Measurements from ENCODE around the gene LRCOL1.

Gene LRCOL1

GRCh38 chr12:132617822-132618682 lies 7.7 kb upstream of the LRCOL1 start:
- Mint-ChIP-seq H3K4me1 (ENCODE audit: low read depth) (peaks cover 10% of the 10 kb centered on the region), H3K27me3 (peaks cover 40% of the 10 kb centered on the region), H3K4me3 (no peak overlapping the region), H3K9me3 (peaks cover 2% of the 10 kb centered on the region), H3K27ac (peak overlapping the region; percentile 56), H3K36me3 (ENCODE audit: low read depth) (no peaks in the 10 kb centered on the region)
- no peak for DNase-seq

GRCh38 chr12:132617135-132617701 lies 6.8 kb upstream of the LRCOL1 start:
- DNase-seq, result no peak
- Mint-ChIP-seq H3K27me3 (peaks cover 41% of the 10 kb centered on the region), H3K36me3 (ENCODE audit: low read depth) (no peaks in the 10 kb centered on the region), H3K4me1 (ENCODE audit: low read depth) (peaks cover 10% of the 10 kb centered on the region), H3K4me3 (no peak overlapping the region), H3K9me3 (peaks cover 2% of the 10 kb centered on the region), H3K27ac (no peak overlapping the region)

- Mint-ChIP-seq H3K9me3 (peaks cover 6% of the 10 kb centered on the region), H3K4me3 (no peak overlapping the region), H3K4me1 (ENCODE audit: low read depth) (peaks cover 12% of the 10 kb centered on the region), H3K27ac (peak overlapping the region; percentile 4), H3K36me3 (ENCODE audit: low read depth) (no peaks in the 10 kb centered on the region), H3K27me3 (peaks cover 54% of the 10 kb centered on the region)
- no peak for DNase-seq
Observed at GRCh38 chr12:132615579-132616038, 5.2 kb upstream of the LRCOL1 start.

- H3K27ac Mint-ChIP-seq, result no peak overlapping the region
- DNase-seq, result peak; percentile 86
- H3K9me3 Mint-ChIP-seq, result peaks cover 6% of the 10 kb centered on the region
- H3K4me1 Mint-ChIP-seq (ENCODE audit: low read depth), result peaks cover 18% of the 10 kb centered on the region
- H3K4me3 Mint-ChIP-seq, result no peak overlapping the region
- H3K27me3 Mint-ChIP-seq, result peaks cover 56% of the 10 kb centered on the region
- no peaks in the 10 kb centered on the region for H3K36me3 Mint-ChIP-seq (ENCODE audit: low read depth)
Observed at GRCh38 chr12:132614861-132615578, 4.6 kb upstream of the LRCOL1 start.

GRCh38 chr12:132614029-132614428 lies 3.6 kb upstream of the LRCOL1 start:
- Mint-ChIP-seq H3K36me3 (ENCODE audit: low read depth) (no peaks in the 10 kb centered on the region), H3K4me3 (no peak overlapping the region), H3K27me3 (peaks cover 66% of the 10 kb centered on the region), H3K9me3 (peaks cover 6% of the 10 kb centered on the region), H3K27ac (no peak overlapping the region), H3K4me1 (ENCODE audit: low read depth) (peaks cover 18% of the 10 kb centered on the region)
- no peak for DNase-seq

GRCh38 chr12:132611620-132612019 lies 1.2 kb upstream of the LRCOL1 start:
- Mint-ChIP-seq H3K27ac (no peak overlapping the region), H3K27me3 (peaks cover 71% of the 10 kb centered on the region), H3K9me3 (peaks cover 4% of the 10 kb centered on the region), H3K36me3 (ENCODE audit: low read depth) (no peaks in the 10 kb centered on the region), H3K4me1 (ENCODE audit: low read depth) (peaks cover 15% of the 10 kb centered on the region), H3K4me3 (no peak overlapping the region)
- DNase-seq, result no peak

GRCh38 chr12:132610866-132611602 lies 652 bp upstream of the LRCOL1 start:
- Mint-ChIP-seq H3K4me3 (no peak overlapping the region), H3K36me3 (ENCODE audit: low read depth) (no peaks in the 10 kb centered on the region), H3K27ac (no peak overlapping the region), H3K4me1 (ENCODE audit: low read depth) (peaks cover 16% of the 10 kb centered on the region), H3K27me3 (peaks cover 71% of the 10 kb centered on the region), H3K9me3 (peaks cover 4% of the 10 kb centered on the region)
- DNase-seq, result no peak

- Mint-ChIP-seq H3K9me3 (peaks cover 4% of the 10 kb centered on the region), H3K4me3 (no peak overlapping the region), H3K4me1 (ENCODE audit: low read depth) (peaks cover 12% of the 10 kb centered on the region), H3K27ac (no peak overlapping the region), H3K27me3 (peaks cover 73% of the 10 kb centered on the region), H3K36me3 (ENCODE audit: low read depth) (no peaks in the 10 kb centered on the region)
- no peak for DNase-seq
Observed at GRCh38 chr12:132608231-132609171, 1.9 kb downstream of the LRCOL1 start.

GRCh38 chr12:132606927-132607326 lies 3.5 kb downstream of the LRCOL1 start:
- Mint-ChIP-seq H3K36me3 (ENCODE audit: low read depth) (no peaks in the 10 kb centered on the region), H3K4me1 (ENCODE audit: low read depth) (peaks cover 14% of the 10 kb centered on the region), H3K4me3 (no peak overlapping the region), H3K9me3 (peaks cover 4% of the 10 kb centered on the region), H3K27me3 (peaks cover 82% of the 10 kb centered on the region), H3K27ac (no peak overlapping the region)
- DNase-seq, result no peak

- Mint-ChIP-seq H3K27ac (no peak overlapping the region), H3K27me3 (peaks cover 81% of the 10 kb centered on the region)
Observed at GRCh38 chr12:132606466-132606865, 3.9 kb downstream of the LRCOL1 start.

GRCh38 chr12:132605892-132606291 lies 4.5 kb downstream of the LRCOL1 start:
- Mint-ChIP-seq H3K4me1 (ENCODE audit: low read depth) (peaks cover 17% of the 10 kb centered on the region), H3K4me3 (no peak overlapping the region), H3K27me3 (peaks cover 80% of the 10 kb centered on the region), H3K27ac (no peak overlapping the region), H3K36me3 (ENCODE audit: low read depth) (no peaks in the 10 kb centered on the region), H3K9me3 (no peaks in the 10 kb centered on the region)
- DNase-seq, result no peak

More at GRCh38 chr12:132606466-132606865, 3.9 kb downstream of the LRCOL1 start:
- Mint-ChIP-seq H3K4me3 (no peak overlapping the region), H3K9me3 (peaks cover 3% of the 10 kb centered on the region), H3K4me1 (ENCODE audit: low read depth) (peaks cover 14% of the 10 kb centered on the region), H3K36me3 (ENCODE audit: low read depth) (no peaks in the 10 kb centered on the region)
- DNase-seq, result no peak

GRCh38 chr12:132604668-132605441 lies 5.5 kb downstream of the LRCOL1 start:
- H3K4me1 Mint-ChIP-seq (ENCODE audit: low read depth), result peaks cover 18% of the 10 kb centered on the region
- no peaks in the 10 kb centered on the region for H3K36me3 Mint-ChIP-seq (ENCODE audit: low read depth)
- H3K27me3 Mint-ChIP-seq, result peaks cover 80% of the 10 kb centered on the region

GRCh38 chr12:132604151-132604618 lies 6.2 kb downstream of the LRCOL1 start:
- no peak overlapping the region for H3K27ac Mint-ChIP-seq
- H3K36me3 Mint-ChIP-seq (ENCODE audit: low read depth), result no peaks in the 10 kb centered on the region
- DNase-seq, result no peak
- H3K4me3 Mint-ChIP-seq, result no peak overlapping the region
- peaks cover 79% of the 10 kb centered on the region for H3K27me3 Mint-ChIP-seq
- peaks cover 19% of the 10 kb centered on the region for H3K4me1 Mint-ChIP-seq (ENCODE audit: low read depth)
- H3K9me3 Mint-ChIP-seq, result no peaks in the 10 kb centered on the region

More at GRCh38 chr12:132604668-132605441, 5.5 kb downstream of the LRCOL1 start:
- H3K27ac Mint-ChIP-seq, result no peak overlapping the region
- no peaks in the 10 kb centered on the region for H3K9me3 Mint-ChIP-seq
- H3K4me3 Mint-ChIP-seq, result no peak overlapping the region
- no peak for DNase-seq
